Measurements from ENCODE around the gene AHCTF1.

GRCh38 chr1:246907472-246907871 lies 24.3 kb downstream of the AHCTF1 start:
- TF ChIP-seq CTCF (IDR thresholded peaks at IDR 0.05) (peak; percentile 66), EZH2phosphoT487 (IDR thresholded peaks at IDR 0.05) (no peak), EZH2 (IDR thresholded peaks at IDR 0.05) (no peak)

Measured in neural progenitor cell (in vitro differentiated cells).